Suprapubic skin (tissue), 4 donors: ENCODE data around the gene P2RY14. TPM values are rescaled to one million over a fixed set of nuclear protein-coding genes. Genes with fewer than 3 reads are reported as not detected.

Experiments used
- DNase-seq, 2 donors: peaks; one replicate each; pipeline ENCODE4 v3.0.0-alpha.2; 2019; ENCODE audit warnings: low spot score in 2 of 2
- H3K27ac ChIP-seq: fragments of 200-600 bp; sonication (generic); one replicate; pipeline ENCODE4 v1.5.1; 2019
- H3K27me3 ChIP-seq: fragments of 200-600 bp; sonication (generic); one replicate; pipeline ENCODE4 v1.5.1; 2019
- H3K36me3 ChIP-seq: fragments of 200-600 bp; sonication (generic); one replicate; pipeline ENCODE4 v1.5.1; 2019
- H3K4me1 ChIP-seq: fragments of 200-600 bp; sonication (generic); one replicate; pipeline ENCODE4 v1.5.1; 2019
- H3K4me3 ChIP-seq: fragments of 200-600 bp; sonication (generic); one replicate; pipeline ENCODE4 v1.5.1; 2019; ENCODE audit warnings: mild to moderate bottlenecking
- H3K9me3 ChIP-seq: fragments of 200-600 bp; sonication (generic); one replicate; pipeline ENCODE4 v1.5.1; 2019
- EP300 ChIP-seq: sonication (generic); formaldehyde crosslinking; IDR thresholded peaks from one replicate; pipeline ENCODE4 v1.6.1; 2017; ENCODE audit warnings: antibody characterized with exemption
- POLR2A ChIP-seq, 2 donors: fragments of 450-650 bp; IDR thresholded peaks; one replicate each; pipeline ENCODE4 v1.6.1; 2017; ENCODE audit warnings: antibody characterized with exemption in 2 of 2, mild to moderate bottlenecking in 2 of 2, moderate library complexity in 2 of 2
- POLR2AphosphoS5 ChIP-seq, 3 donors: sonication (generic); formaldehyde crosslinking; IDR thresholded peaks; one replicate each; pipeline ENCODE4 v1.6.1; 2017; ENCODE audit warnings: antibody characterized with exemption in 3 of 3
- WGBS: methylation state at CpG from one replicate; pipeline ENCODE4 v1.1.5; 2018; 5-methylcytosine and 5-hydroxymethylcytosine counted together
- total RNA-seq, 4 donors: library from RNA; depleted of rRNA; stranded (reverse); fragments of >200 nt; gene quantifications; one replicate each; pipeline ENCODE4 v1.1.0, GENCODE V29; 2016
- TF ChIP-seq, protein P1 (sequence below), 2 donors: fragments of 200-600 bp in 1 of 2; fragments of 450-650 bp in 1 of 2; sonication (generic) in 1 of 2; IDR thresholded peaks; one replicate each; pipeline ENCODE4 v1.5.1; 2016 to 2019; ENCODE audit warnings: antibody characterized with exemption in 2 of 2, mild to moderate bottlenecking in 1 of 2, moderate library complexity in 1 of 2

The P2RY14 gene
- total RNA-seq, 4 donors from 2014 or later = 1.1 to 4.2 (median 2.4) TPM

DNA sequence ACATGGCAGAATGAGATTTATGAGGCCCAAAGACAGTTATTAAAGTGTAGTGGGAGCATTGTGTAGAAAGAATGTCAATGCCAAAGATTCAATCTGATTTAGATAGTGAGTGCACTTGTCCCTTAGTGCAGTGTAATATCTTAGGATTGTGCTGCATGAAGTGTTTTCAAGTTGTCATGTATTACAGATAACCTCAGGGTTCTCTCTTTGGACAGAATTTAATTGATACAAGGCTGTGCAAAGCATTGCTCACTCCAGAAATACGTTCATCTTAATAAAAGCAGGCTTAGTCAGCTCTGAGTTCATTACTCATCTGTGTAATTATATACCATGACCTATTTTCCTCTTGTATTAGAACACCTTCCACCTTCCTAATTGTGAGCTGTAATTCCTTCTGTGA lies 59.3 kb downstream of the P2RY14 start:
- Histone ChIP-seq H3K4me3 (no peak overlapping the region), H3K9me3 (no peaks in the 10 kb centered on the region), H3K4me1 (no peaks in the 10 kb centered on the region), H3K27me3 (no peaks in the 10 kb centered on the region), H3K27ac (no peak overlapping the region), H3K36me3 (no peaks in the 10 kb centered on the region)
- no peak for DNase-seq
- WGBS = 31% methylated on average over 1 of the region's 1 CpG
- no peak for TF ChIP-seq POLR2AphosphoS5 (IDR thresholded peaks at IDR 0.05)
- TF ChIP-seq, protein P1, sequence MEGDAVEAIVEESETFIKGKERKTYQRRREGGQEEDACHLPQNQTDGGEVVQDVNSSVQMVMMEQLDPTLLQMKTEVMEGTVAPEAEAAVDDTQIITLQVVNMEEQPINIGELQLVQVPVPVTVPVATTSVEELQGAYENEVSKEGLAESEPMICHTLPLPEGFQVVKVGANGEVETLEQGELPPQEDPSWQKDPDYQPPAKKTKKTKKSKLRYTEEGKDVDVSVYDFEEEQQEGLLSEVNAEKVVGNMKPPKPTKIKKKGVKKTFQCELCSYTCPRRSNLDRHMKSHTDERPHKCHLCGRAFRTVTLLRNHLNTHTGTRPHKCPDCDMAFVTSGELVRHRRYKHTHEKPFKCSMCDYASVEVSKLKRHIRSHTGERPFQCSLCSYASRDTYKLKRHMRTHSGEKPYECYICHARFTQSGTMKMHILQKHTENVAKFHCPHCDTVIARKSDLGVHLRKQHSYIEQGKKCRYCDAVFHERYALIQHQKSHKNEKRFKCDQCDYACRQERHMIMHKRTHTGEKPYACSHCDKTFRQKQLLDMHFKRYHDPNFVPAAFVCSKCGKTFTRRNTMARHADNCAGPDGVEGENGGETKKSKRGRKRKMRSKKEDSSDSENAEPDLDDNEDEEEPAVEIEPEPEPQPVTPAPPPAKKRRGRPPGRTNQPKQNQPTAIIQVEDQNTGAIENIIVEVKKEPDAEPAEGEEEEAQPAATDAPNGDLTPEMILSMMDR (IDR thresholded peaks at IDR 0.05) = no peak
- TF ChIP-seq POLR2A (IDR thresholded peaks at IDR 0.05) = no peak
- no peak for TF ChIP-seq EP300

DNA sequence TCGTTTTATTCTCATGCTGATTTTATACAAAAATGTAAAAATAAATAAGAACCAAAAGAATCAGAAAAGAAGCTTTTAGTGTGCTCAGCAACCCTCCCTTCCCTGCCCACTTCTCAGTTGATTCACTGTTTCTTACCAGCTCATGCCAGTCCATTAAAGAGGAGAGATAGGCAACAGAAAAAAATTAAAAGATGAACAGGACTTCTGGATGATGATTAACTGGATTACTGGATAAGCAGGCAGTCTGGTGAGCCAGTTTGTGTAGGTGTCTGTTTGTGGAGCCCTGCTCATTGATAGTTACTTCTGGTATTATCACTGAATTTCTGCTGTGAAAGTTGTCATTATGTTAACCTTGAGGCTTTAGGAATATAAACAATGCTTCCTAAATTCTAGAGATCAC lies 60.2 kb downstream of the P2RY14 start:
- Histone ChIP-seq H3K36me3 (no peaks in the 10 kb centered on the region), H3K27ac (no peak overlapping the region), H3K27me3 (no peaks in the 10 kb centered on the region), H3K4me3 (no peak overlapping the region), H3K4me1 (no peaks in the 10 kb centered on the region), H3K9me3 (no peaks in the 10 kb centered on the region)
- 55% methylated on average over 1 of the region's 1 CpG for WGBS
- TF ChIP-seq POLR2AphosphoS5 (IDR thresholded peaks at IDR 0.05) = no peak
- no peak for TF ChIP-seq POLR2A (IDR thresholded peaks at IDR 0.05)
- no peak for TF ChIP-seq EP300
- TF ChIP-seq, protein P1 (IDR thresholded peaks at IDR 0.05) = no peak
- no peak for DNase-seq

DNA sequence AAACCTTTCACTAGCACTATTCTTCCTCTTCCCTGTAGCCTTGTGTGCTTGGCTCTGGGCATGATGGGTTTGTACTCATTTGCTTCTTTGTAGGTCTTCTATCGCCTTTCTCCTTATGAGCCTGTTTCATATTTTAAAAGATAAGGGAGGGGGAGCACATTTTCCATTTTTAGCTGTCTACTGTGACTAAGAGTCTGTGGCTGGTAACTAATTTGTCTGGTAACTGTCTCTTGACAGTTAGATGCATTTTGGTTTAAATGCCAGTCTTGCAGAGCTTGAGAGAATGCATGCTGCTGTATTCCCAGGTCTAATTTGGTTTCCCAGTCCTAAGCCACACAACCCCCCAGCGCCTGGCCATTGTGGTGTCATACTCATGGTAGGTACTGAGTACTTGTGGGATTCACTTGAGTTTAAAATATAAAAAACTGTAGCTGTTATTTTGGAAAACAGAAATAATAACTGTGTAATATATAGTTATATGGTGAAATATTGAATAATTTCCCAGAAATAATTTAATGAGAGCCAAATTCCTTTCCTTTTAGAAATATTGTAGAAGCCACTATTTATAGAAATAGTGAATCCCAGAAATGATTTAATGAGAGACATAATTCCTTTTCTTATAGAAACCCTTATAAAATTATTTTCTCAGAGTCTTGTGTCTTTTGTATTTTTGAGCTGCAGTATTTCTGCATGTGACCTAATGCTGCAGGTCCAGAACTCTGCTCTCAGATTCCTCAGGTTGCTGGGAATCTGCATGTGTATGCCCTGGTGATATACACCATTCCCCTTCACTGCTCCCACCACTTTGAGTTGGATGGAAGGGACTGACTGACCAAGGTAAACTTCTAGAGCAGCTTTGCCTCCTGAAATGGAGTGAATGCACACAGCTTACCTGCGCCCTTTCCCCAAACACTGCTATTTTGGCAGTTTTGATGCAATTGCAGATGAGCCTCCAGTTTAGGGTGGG lies 61.4 kb downstream of the P2RY14 start:
- Histone ChIP-seq H3K27ac (no peak overlapping the region), H3K36me3 (no peaks in the 10 kb centered on the region), H3K4me1 (no peaks in the 10 kb centered on the region), H3K9me3 (no peaks in the 10 kb centered on the region), H3K27me3 (no peaks in the 10 kb centered on the region), H3K4me3 (no peak overlapping the region)
- DNase-seq = no peak
- 83% methylated on average over 3 of the region's 3 CpGs for WGBS
- TF ChIP-seq POLR2A (IDR thresholded peaks at IDR 0.05) (no peak), POLR2AphosphoS5 (IDR thresholded peaks at IDR 0.05) (no peak), EP300 (no peak)
- TF ChIP-seq, protein P1 (IDR thresholded peaks at IDR 0.05) = no peak

- no peak for DNase-seq
- no peak overlapping the region for H3K27ac ChIP-seq
- H3K4me1 ChIP-seq = no peaks in the 10 kb centered on the region
- no peaks in the 10 kb centered on the region for H3K36me3 ChIP-seq
- no peak overlapping the region for H3K4me3 ChIP-seq
- H3K27me3 ChIP-seq = no peaks in the 10 kb centered on the region
- TF ChIP-seq POLR2AphosphoS5 (IDR thresholded peaks at IDR 0.05) (no peak), EP300 (no peak), POLR2A (IDR thresholded peaks at IDR 0.05) (no peak)
- TF ChIP-seq, protein P1 (IDR thresholded peaks at IDR 0.05) = no peak
- WGBS = 75% methylated on average over 1 of the region's 1 CpG
- H3K9me3 ChIP-seq = no peaks in the 10 kb centered on the region
These were observed 63.9 kb downstream of the P2RY14 start for GRCh38 chr3:151214459-151214858.

- WGBS = 89% methylated on average over 5 of the region's 5 CpGs
- no peaks in the 10 kb centered on the region for H3K4me1 ChIP-seq
- no peak overlapping the region for H3K27ac ChIP-seq
- no peak for DNase-seq
- no peak overlapping the region for H3K4me3 ChIP-seq
- H3K9me3 ChIP-seq = no peaks in the 10 kb centered on the region
- no peaks in the 10 kb centered on the region for H3K27me3 ChIP-seq
- H3K36me3 ChIP-seq = no peaks in the 10 kb centered on the region
- TF ChIP-seq, protein P1 (IDR thresholded peaks at IDR 0.05) = no peak
- TF ChIP-seq EP300 (no peak), POLR2AphosphoS5 (IDR thresholded peaks at IDR 0.05) (no peak), POLR2A (IDR thresholded peaks at IDR 0.05) (no peak)
These were observed 64.5 kb downstream of the P2RY14 start for GRCh38 chr3:151213881-151214280.
